Measurements from ENCODE around the gene CEP350.

DNA sequence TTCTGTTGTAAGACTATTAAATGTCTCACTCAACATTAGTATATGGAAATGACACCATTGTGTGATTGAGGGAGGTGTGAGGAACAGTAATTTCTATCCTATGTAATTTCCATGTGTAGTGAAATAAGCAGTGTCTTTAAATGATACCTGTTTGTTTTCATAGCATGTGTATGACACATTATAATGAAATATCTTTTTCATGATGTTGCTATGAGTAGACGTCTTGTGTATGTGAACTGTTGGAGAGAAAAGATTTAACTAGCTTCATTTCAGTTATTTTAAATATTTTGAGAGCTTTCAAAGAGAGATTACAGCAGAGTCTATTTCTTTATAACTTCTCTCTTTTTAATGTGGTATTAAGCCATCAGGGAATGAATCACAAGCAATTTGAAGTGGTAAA is 128.6 kb downstream of the CEP350 start:
- TF ChIP-seq CTCF (IDR thresholded peaks at IDR 0.05) (no peak), EP300 (IDR thresholded peaks at IDR 0.05) (no peak), POLR2A (IDR thresholded peaks at IDR 0.05) (no peak), POLR2AphosphoS5 (IDR thresholded peaks at IDR 0.05) (no peak)
